HUES64 (cell line): ENCODE results near the gene TLX3.
A peak's percentile ranks its signal among the peaks of the same experiment; 100 is the strongest.

Source experiments
- H3K27ac ChIP-seq: 2 replicates; pipeline ENCODE4 v1.7.0; 2013; ENCODE audit warnings: low read depth, low read length, inconsistent platforms
- H3K27me3 ChIP-seq: 2 replicates; pipeline ENCODE4 v1.6.1; 2013; ENCODE audit warnings: mild to moderate bottlenecking, low read length; ENCODE audit not compliant: insufficient read depth
- H3K36me3 ChIP-seq: 2 replicates; pipeline ENCODE4 v1.6.1; 2013; ENCODE audit warnings: mild to moderate bottlenecking, low read length; ENCODE audit not compliant: insufficient read depth
- H3K4me1 ChIP-seq: 2 replicates; pipeline ENCODE4 v1.6.1; 2013; ENCODE audit warnings: mild to moderate bottlenecking, low read length, moderate library complexity; ENCODE audit not compliant: insufficient read depth
- H3K4me3 ChIP-seq: 2 replicates; pipeline ENCODE4 v1.5.1; 2013; ENCODE audit warnings: mild to moderate bottlenecking, low read length, moderate library complexity
- H3K9ac ChIP-seq: 2 replicates; pipeline ENCODE4 v1.6.1; 2013; ENCODE audit warnings: mild to moderate bottlenecking, low read depth, low read length
- H3K9me3 ChIP-seq: 2 replicates; pipeline ENCODE4 v1.6.1; 2013; ENCODE audit warnings: low read depth, low read length; ENCODE audit not compliant: insufficient read depth
- WGBS: fragments of 150-250, 120-280 bp; methylation state at CpG from one replicate; pipeline ENCODE4 v1.1.7; 2013; ENCODE audit warnings: missing lambda C conversion rate; 5-methylcytosine and 5-hydroxymethylcytosine counted together

The TLX3 gene

GRCh38 chr5:171306781-171307591 is 2.1 kb upstream of the TLX3 start:
- peaks cover 100% of the 10 kb centered on the region for H3K27me3 ChIP-seq
- H3K9me3 ChIP-seq: no peaks in the 10 kb centered on the region
- WGBS: 9% methylated on average over 9 of the region's 10 CpGs
- H3K27ac ChIP-seq: no peak overlapping the region
- no peaks in the 10 kb centered on the region; the same call in 1 of the 2 replicates for H3K4me1 ChIP-seq
- no peak overlapping the region for H3K4me3 ChIP-seq
- H3K9ac ChIP-seq: no peak overlapping the region
- H3K36me3 ChIP-seq: no peaks in the 10 kb centered on the region

GRCh38 chr5:171307789-171308452 is 1.1 kb upstream of the TLX3 start:
- Histone ChIP-seq H3K36me3 (no peaks in the 10 kb centered on the region), H3K27ac (no peak overlapping the region), H3K4me1 (no peaks in the 10 kb centered on the region; the same call in none of the 2 replicates), H3K9me3 (no peaks in the 10 kb centered on the region), H3K9ac (no peak overlapping the region), H3K27me3 (peaks cover 100% of the 10 kb centered on the region), H3K4me3 (no peak overlapping the region)
- WGBS: 12% methylated on average over 42 of the region's 42 CpGs

- Histone ChIP-seq H3K27ac (no peak overlapping the region), H3K9me3 (no peaks in the 10 kb centered on the region), H3K4me3 (peak overlapping the region; percentile 13; the same call in 1 of the 2 replicates), H3K36me3 (no peaks in the 10 kb centered on the region), H3K9ac (no peak overlapping the region), H3K27me3 (peaks cover 100% of the 10 kb centered on the region), H3K4me1 (no peaks in the 10 kb centered on the region; the same call in none of the 2 replicates)
- WGBS: 2% methylated on average over 106 of the region's 106 CpGs
Measured at GRCh38 chr5:171309276-171310211, 496 bp downstream of the TLX3 start.

- H3K4me1 ChIP-seq: no peaks in the 10 kb centered on the region; the same call in none of the 2 replicates
- H3K9ac ChIP-seq: no peak overlapping the region
- peaks cover 100% of the 10 kb centered on the region for H3K27me3 ChIP-seq
- H3K4me3 ChIP-seq: no peak overlapping the region; the same call in 1 of the 2 replicates
- H3K27ac ChIP-seq: no peak overlapping the region
- no peaks in the 10 kb centered on the region for H3K36me3 ChIP-seq
- 3% methylated on average over 40 of the region's 41 CpGs for WGBS
- no peaks in the 10 kb centered on the region for H3K9me3 ChIP-seq
Measured at GRCh38 chr5:171310212-171310818, 1.3 kb downstream of the TLX3 start.

GRCh38 chr5:171310819-171311321 is 1.8 kb downstream of the TLX3 start:
- Histone ChIP-seq H3K9ac (no peak overlapping the region), H3K27me3 (peaks cover 100% of the 10 kb centered on the region), H3K4me3 (peak overlapping the region; percentile 7; the same call in 1 of the 2 replicates), H3K4me1 (no peaks in the 10 kb centered on the region; the same call in none of the 2 replicates), H3K36me3 (no peaks in the 10 kb centered on the region), H3K27ac (no peak overlapping the region), H3K9me3 (no peaks in the 10 kb centered on the region)
- 3% methylated on average over 41 of the region's 41 CpGs for WGBS

GRCh38 chr5:171311322-171312077 is 2.5 kb downstream of the TLX3 start:
- Histone ChIP-seq H3K4me3 (peak overlapping the region; percentile 7; the same call in 1 of the 2 replicates), H3K9me3 (no peaks in the 10 kb centered on the region), H3K27me3 (peaks cover 100% of the 10 kb centered on the region), H3K9ac (no peak overlapping the region), H3K4me1 (no peaks in the 10 kb centered on the region; the same call in none of the 2 replicates), H3K36me3 (no peaks in the 10 kb centered on the region), H3K27ac (no peak overlapping the region)
- under 1% methylated on average over 74 of the region's 74 CpGs for WGBS

GRCh38 chr5:171312129-171312974 is 3.3 kb downstream of the TLX3 start:
- no peak overlapping the region for H3K9ac ChIP-seq
- no peaks in the 10 kb centered on the region for H3K36me3 ChIP-seq
- no peak overlapping the region; the same call in 1 of the 2 replicates for H3K4me3 ChIP-seq
- peaks cover 100% of the 10 kb centered on the region for H3K27me3 ChIP-seq
- 2% methylated on average over 74 of the region's 74 CpGs for WGBS
- no peaks in the 10 kb centered on the region for H3K9me3 ChIP-seq
- no peak overlapping the region for H3K27ac ChIP-seq
- H3K4me1 ChIP-seq: no peaks in the 10 kb centered on the region; the same call in 1 of the 2 replicates

- Histone ChIP-seq H3K4me3 (no peak overlapping the region), H3K27ac (no peak overlapping the region), H3K4me1 (peaks cover 5% of the 10 kb centered on the region; the same call in 1 of the 2 replicates), H3K27me3 (peaks cover 100% of the 10 kb centered on the region), H3K9me3 (no peaks in the 10 kb centered on the region), H3K9ac (no peak overlapping the region), H3K36me3 (no peaks in the 10 kb centered on the region)
- 6% methylated on average over 36 of the region's 37 CpGs for WGBS
Measured at GRCh38 chr5:171313481-171314206, 4.6 kb downstream of the TLX3 start.
